ENCODE results near the gene NOSIP.

GRCh38 chr19:49554701-49555181 is 25.6 kb downstream of the NOSIP start:
- TF ChIP-seq CTCF (IDR thresholded peaks at IDR 0.05) (no peak), POLR2A (IDR thresholded peaks at IDR 0.05) (no peak), POLR2AphosphoS5 (IDR thresholded peaks at IDR 0.05) (peak in 1 of 3 donors; percentile 22)
